GM18870 (cell line): Measurements from ENCODE around the gene POLA1.
"Not testable (repeated sequence)": the region's sequence is repeated elsewhere in the genome, so short reads cannot be mapped to it uniquely, and the experiment has no call there.

Source experiments
- ATAC-seq: cut with Tn5 transposase; IDR thresholded peaks from one replicate; pipeline ENCODE4 v1.9.1; 2021; ENCODE audit warnings: moderate library complexity; ENCODE audit not compliant: unreplicated experiment

The POLA1 gene

GRCh38 chrX:24796204-24796603 lies 102.5 kb downstream of the POLA1 start:
- ATAC-seq = no peak

- ATAC-seq = no peak
Measured at GRCh38 chrX:24799078-24799477, 105.4 kb downstream of the POLA1 start.

GRCh38 chrX:24799565-24799964 lies 105.8 kb downstream of the POLA1 start:
- ATAC-seq = no peak

- no peak for ATAC-seq
Measured at GRCh38 chrX:24805201-24805600, 111.5 kb downstream of the POLA1 start.

DNA sequence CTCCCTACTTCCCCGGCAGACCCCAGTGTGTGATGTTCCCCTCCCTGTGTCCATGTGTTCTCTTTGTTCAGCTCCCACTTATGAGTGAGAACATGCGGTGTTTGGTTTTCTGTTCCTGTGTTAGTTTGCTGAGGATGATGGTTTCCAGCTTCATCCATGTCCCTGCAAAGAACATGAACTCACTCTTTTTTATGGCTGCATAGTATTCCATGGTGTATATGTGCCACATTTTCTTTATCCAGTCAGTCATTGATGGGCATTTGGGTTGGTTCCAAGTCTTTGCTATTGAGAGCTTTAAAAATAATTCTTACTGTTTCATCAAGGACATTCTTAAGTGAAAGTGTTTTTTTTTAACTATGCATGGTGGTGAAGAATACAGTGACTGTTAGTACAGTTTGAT lies 126.1 kb downstream of the POLA1 start:
- ATAC-seq = not testable (repeated sequence)

DNA sequence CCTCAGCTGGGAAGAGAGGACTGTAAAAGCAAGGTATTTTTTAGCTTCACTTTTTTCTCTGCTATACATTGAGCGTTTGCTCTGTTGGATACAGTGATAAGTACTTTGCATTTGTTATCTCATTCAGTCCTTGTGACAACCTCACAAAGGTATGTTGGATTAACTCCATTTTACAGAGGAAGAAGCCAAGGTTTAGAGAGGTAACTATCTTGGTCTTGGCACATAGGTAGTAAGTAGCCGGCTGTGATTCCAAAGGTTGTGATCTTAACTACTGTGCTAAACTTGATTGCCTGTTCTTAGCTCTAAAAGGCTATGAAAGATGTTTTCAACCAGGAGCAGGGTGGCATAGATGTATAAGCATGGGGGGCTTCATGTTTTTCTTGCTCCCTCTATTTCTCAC lies 134.4 kb downstream of the POLA1 start:
- ATAC-seq = no peak

DNA sequence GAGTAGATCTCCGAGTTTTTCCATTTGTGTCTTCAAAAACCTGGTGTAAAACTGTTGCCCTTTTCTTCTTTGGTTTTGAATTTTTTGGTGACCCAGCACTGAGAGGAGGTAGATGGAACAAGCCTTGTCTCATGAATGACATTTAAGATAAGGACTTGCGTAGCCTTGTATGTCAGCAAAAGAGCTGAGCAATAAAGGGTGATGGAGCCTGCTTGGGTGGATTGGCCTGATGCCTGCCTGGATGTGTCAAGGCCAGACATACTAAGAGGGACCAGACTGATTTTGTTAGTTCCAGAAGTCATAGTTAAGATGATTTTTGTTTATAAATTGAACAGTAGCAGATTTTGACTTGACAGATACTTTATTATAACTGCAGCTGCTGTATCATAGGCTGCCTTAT lies 134.9 kb downstream of the POLA1 start:
- no peak for ATAC-seq

GRCh38 chrX:24833695-24834094 lies 140.0 kb downstream of the POLA1 start:
- no peak for ATAC-seq

DNA sequence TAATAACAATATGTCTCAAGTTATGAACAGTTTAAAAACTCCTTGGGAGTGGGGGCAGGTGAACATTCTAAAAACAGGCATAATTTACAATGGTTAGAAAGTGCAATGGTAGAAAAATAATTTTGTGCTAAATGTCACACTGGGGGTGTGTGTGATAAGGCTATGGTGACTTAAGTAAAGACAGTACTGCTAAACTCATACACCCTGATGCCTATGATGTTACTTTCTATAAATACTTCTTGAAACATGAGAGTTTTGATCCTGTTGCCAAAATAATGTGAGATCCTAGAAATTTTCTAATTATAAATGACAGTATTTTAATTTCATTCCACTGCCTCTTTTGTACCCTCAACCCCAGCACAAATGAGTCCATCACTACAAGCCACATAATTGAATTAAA lies 144.2 kb downstream of the POLA1 start:
- ATAC-seq = no peak

- ATAC-seq = no peak
Measured at GRCh38 chrX:24838629-24839028, 144.9 kb downstream of the POLA1 start.

DNA sequence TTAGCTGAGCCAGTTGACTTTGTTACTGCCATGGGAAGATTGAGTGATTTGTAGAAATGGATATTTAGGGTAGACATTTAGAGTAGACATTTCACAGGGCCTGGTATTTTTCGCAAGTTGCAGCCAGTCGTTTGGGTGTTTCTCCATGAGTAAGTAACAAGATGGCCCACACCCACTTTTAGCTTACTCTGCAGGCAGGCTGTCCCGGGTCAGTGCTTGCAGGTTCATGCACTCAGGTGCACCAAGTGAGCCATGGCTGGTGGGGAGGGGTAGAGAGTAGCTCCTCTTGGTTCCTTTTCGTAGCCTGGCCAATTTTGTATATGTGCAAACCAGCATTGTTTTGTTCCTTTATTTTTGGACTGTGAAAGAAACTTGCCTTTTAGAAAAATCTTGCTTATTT lies 145.6 kb downstream of the POLA1 start:
- no peak for ATAC-seq

DNA sequence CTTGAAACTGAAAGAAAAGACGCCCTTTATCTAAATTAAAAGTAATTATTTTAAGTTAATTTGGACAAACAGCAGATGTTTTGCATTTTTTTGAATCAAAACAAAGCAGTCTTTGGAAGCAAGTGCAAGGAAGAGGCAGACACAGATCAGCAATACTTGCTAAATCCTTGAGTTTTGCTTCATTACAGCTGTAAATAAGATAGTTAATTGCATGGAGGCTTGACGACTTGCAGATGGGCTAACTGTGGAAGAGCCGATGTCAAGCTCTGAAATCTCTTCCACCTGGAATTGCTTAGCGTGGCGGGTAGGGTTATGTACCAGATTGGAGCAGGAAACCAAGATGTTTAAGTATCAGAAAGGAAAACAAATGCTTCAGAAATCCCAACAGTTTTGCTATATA lies 148.8 kb downstream of the POLA1 start:
- no peak for ATAC-seq

- ATAC-seq = no peak
Measured at GRCh38 chrX:24846550-24847150, 152.9 kb downstream of the POLA1 start.

DNA sequence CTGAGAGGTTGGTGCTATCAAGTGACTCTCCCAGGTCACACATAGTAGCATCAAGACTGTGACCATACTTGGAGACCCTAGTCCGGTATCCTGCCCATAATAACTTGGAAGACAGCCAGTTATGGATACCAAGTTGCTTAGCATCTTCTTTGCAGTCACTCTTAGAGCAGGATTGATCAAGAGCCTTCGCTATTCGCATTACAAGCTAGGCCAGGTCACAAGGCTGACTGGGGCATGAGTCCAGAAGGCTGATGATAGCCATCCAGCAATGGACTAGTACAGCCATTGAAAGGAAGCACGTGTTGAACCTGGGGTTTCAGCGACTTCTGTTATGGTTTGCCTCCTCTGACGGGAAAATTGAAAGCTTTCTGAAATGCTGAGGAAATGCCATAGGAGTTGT lies 157.6 kb downstream of the POLA1 start:
- no peak for ATAC-seq

- no peak for ATAC-seq
Measured at GRCh38 chrX:24851780-24852179, 158.1 kb downstream of the POLA1 start.

GRCh38 chrX:24858004-24858746 lies 164.5 kb downstream of the POLA1 start:
- no peak for ATAC-seq

DNA sequence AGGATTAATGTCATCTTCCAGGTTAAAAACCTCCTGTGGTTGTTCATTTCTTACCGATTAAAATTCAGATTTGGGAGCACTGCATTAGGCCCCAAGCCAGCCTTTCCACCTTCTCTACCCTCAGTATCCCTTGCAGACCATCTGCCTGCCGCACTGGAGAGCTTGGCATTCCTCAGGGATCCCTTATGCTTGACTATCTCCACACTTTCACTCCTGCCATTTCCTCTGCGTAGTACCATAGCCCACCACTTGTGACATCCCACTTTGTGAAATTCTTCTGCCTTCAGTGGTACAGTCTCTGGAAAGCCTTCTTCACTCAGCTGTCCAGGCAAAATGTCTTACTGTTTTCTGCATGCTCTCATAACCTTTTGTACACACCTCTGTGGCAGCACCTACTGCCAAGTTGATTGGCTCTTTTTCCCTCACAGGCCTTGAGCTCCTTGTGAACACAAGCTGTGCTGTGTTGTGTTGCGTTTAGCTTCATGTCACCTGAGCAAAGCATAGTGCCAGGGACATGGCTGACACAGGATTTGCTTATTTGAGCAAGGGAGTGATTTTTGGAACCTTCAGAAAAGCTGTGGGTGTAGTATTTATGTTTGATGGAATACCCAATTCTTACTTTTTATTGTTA lies 165.6 kb downstream of the POLA1 start:
- no peak for ATAC-seq

DNA sequence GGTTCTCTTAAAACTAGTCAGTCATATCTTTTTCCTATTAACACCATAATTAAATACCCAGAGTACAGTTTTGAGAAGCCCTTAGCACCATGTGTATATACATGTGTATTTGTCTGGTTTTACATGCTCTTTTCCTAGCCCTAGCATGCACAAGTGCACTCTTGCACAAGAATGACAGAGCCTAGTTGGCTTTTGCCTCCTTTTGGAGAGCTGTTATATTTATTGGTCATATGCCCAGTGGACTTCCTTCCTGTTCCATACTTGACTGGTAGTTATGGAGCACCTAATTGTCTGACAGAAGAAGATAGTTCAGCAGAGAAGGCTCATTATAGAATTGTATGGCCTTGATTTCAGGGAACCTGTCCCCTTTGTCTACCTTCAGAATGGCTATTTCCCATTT lies 166.4 kb downstream of the POLA1 start:
- ATAC-seq = no peak

DNA sequence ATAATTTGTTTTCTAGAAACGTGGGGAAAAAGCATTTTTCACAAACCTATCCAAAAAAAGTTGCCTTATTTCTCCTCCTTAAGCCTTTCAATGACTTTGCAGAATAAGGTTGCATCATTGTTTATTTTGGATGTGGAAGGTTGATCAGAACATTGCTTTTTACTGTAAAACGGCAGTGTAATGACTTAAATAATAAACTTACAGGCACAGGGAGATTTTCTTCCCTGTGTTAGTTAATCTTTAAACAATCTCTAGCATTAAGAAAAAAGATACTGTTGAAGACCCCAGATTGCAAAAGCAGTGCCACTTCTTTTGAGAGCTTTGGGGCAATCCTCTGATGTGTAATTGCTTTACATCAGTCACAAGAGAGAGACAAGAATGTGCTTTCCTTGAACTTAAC lies 168.6 kb downstream of the POLA1 start:
- ATAC-seq = no peak

DNA sequence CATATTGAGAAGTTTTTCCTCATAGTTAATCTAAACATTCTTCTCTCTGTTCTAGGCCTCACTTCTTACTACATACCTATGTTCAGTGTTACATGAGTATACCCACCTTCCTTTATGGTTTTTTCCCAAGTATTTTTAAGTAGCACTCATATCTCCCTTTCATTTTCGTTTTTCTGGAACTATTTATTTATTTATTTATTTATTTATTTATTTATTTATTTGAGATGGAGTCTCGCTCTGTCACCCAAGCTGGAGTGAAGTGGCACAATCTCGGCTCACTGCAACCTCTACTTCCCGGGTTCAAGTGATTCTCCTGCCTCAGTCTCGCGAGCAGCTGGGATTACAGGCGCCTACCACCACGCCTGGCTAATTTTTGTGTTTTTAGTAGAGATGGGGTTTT lies 170.1 kb downstream of the POLA1 start:
- ATAC-seq = not testable (repeated sequence)

DNA sequence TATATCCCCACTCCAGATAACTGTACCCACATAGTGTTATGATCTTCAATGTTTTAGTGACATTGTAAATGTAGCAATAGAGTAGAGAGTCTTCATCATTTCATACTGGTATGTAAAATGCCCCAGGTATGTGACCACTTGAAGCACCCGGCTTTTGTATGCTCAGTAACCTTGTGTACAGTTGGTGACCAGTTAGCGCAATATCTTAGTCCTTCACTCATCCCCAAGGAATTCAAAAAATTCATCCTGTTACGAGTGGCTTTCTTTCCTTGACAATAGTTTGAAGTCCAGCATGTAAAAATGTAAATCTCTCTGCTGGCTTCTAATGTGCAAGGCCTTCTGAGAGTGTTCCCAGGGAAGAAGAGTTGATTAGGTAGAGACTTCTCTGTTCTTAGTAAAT lies 176.4 kb downstream of the POLA1 start:
- ATAC-seq = no peak

DNA sequence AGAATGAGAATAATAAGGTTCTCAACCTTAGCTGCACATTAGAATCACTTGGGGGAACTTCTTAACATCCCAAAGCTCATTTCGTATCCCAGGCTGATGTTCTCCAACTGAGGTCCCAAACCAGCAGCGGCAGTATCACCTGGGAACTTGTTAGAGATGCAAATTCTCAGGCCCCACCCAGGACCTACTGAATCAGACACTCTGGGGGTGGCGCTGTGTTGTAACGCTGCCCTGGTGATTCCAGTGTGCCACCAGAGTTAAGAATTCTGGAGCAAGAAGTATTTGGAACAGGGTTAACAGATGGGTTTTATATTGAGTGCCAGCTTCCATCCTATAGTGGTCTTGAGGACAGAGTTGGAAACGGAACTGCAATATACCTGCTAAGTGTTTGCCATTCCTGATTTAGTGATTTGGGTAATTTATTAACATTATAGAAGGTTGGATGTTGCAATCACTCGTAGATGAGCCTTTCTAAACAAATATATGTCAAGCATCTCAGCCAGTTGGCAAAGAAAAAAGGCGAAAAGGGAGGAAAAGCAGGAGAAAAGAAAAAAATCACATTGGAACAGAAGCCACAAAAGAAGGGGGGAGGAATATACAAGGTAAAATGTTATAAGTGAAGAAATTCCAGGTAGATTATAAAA lies 181.0 kb downstream of the POLA1 start:
- no peak for ATAC-seq
